GM18858 (cell line): ENCODE results near the gene C6orf163.

Experiments
- ATAC-seq: cut with Tn5 transposase; IDR thresholded peaks from one replicate; pipeline ENCODE4 v1.9.1; 2021; ENCODE audit not compliant: unreplicated experiment

C6orf163 gene

DNA sequence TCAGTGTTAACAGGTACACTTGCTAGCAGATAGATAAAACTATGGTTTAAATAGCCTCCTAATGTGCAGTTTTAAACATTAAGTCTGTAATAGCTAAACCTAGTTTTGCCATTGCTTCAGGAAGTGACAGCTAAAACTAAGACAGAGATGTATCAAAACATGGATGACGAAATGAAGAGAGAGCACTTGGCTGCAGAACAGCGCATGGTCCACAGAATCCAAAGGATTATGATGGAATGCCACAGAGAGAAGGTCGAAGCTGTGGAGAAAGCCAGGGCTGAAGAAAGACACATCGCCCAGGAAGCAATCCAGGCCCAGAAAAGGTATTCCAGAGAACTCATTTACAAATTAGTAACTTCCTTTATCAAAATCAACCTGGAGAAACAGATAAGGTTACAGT is 11.6 kb downstream of the C6orf163 start:
- no peak for ATAC-seq

- ATAC-seq, result no peak
These were observed 13.0 kb downstream of the C6orf163 start for GRCh38 chr6:87357479-87358196.

GRCh38 chr6:87364602-87365252 is 20.1 kb downstream of the C6orf163 start:
- ATAC-seq, result no peak

GRCh38 chr6:87366072-87366827 is 21.6 kb downstream of the C6orf163 start:
- no peak for ATAC-seq

DNA sequence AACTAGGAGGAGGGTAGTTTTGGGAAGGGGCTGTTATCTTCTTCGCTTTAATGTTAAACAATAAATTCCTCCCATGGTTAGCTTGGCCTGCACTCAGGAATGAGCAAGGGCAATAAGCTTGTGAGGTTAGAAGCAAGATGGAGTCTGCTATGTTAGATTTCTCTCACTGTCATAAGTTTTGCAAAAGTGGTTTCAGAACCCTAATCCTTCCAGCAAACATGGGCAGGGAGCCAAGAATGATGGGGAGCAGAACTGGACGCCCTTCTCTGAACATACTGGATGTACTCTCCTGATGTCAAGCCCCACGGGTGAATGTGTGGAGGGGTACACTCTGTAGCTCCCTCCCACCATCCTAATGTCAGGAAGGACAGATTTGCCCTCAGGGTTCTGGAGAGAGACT is 22.3 kb downstream of the C6orf163 start:
- no peak for ATAC-seq

DNA sequence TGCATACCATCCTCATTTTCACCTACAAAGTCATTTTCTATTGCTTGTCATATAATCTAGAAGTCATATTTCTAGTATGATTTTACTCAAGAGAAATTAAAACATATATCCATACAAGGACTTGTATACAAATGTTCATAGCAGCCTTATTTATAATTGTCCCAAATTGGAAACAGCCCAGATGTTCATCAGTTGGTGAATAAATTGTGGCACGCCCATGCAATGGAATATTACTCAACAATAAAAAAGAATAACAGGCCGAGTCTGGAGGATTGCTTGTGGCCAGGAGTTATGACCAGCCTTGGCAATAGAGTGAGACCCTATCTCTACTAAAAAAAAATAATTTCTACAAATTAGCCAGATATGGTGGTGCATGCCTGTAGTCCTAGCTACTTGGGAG is 28.8 kb downstream of the C6orf163 start:
- ATAC-seq, result no peak

DNA sequence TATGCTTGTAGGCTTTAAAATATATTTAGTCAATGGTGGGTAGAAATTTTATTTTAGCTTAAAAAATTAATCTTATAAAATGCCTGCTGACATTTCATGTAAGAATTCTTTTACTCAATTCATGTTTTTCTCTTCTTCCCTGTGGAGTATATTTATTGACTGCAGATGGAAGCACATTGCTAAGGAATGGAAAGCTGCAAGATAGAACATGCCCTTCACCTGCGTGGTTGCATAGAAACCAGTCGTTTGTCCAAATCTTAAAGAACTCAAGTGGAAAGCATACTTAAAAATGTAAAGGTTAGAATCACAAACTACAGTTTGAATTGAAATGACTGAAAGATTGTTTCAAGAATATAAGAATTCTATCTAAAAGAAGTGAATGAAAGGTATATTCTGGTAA is 30.7 kb downstream of the C6orf163 start:
- no peak for ATAC-seq

GRCh38 chr6:87376643-87377042 is 32.0 kb downstream of the C6orf163 start:
- ATAC-seq, result no peak

DNA sequence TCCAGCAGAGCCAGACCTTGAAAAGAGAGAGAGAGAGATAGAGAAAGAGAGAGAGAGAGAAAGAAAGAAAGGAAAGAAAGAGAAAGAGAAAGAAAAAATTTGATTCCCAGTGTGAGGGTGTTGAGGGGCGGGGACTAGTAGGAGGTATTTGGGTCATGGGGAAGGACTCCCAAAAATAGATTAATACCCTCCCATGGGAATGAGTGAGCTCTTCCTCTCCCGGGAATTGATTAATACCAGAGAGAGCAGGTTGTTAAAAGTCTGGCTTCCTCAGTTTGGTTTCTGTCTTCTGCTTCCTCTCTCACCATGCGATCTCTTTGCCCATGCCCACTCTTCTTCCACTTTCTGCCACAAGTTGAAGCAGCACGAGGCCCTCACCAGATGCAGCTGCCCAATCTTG is 34.3 kb downstream of the C6orf163 start:
- ATAC-seq, result peak; percentile 47

GRCh38 chr6:87382861-87383260 is 38.2 kb downstream of the C6orf163 start:
- ATAC-seq, result no peak

DNA sequence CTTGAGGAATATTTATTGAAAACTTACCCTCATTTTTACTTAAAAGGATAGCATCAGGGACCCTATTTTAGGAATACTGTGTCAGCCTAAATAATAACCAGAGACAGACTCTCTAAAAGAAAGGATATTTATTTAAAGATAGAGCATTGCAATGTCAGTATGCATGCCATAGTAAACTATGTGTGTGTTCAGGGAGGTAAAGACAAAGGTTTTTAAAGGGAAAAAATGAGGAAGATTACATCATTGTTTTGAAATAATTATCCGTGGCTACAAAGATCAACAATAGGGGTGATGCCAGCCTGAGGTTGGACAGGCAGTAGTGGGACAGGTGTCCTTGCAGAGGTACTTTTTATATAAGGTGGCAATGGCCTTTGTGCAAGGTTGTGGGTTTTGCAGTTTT is 39.4 kb downstream of the C6orf163 start:
- no peak for ATAC-seq

GRCh38 chr6:87384449-87384848 is 39.8 kb downstream of the C6orf163 start:
- no peak for ATAC-seq

DNA sequence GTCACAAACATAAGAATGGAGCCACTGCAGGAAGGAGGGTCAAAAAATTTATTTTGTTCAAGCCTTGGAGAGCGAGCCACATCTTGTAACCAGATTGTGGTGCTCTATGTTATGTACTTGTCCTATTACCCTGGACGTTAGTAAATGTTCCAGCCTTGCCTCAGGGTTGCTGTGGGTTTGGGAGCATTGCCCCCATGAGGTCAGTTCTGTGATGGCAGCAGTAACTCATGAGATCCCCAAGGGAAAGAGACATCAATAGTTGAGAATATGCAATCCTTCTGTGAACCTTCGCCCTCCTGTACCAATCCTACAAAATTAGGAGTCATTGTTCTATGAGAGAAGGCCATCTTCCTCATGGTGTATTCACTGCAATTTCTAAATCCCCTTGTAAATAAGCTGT is 46.7 kb downstream of the C6orf163 start:
- no peak for ATAC-seq

GRCh38 chr6:87393026-87393622 is 48.5 kb downstream of the C6orf163 start:
- peak; percentile 60 for ATAC-seq

DNA sequence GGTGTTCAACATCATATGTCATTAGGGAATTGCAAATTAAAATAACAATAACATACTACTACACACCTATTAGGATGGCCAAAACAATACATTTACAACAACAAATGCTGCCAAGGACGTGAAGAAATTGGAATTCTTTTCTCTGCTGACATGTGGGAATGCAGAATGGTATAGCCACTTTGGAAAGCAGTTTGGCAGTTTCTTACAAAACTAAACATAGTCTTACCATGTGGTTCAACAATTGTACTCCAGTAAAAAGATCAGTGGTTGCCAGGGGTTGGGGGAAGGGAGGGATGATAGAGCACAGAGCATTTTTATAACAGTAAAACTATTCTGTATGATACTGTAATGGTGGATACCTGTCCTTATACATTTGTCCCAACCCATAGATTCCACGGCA is 50.8 kb downstream of the C6orf163 start:
- no peak for ATAC-seq

GRCh38 chr6:87396595-87397392 is 52.2 kb downstream of the C6orf163 start:
- peak; percentile 84 for ATAC-seq

GRCh38 chr6:87397656-87398055 is 53.0 kb downstream of the C6orf163 start:
- no peak for ATAC-seq

DNA sequence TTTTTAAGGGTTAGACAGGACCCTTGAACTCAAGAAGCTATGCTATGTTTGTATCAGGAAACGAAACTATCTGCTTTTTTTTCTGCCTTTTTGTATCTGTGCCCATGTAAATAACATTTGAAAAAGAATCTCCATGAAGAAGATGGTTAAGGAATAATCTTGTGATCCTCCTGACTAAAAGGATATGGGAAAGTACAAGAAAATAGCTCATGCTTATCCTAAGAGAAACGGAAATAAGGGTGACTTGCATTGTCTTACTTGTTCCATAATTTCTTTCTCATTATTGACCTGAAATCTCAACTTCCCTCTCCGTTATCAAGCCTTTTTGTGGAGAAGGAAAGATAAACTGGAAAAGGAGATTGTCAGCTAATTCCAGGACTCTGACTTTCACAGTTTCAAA is 57.2 kb downstream of the C6orf163 start:
- ATAC-seq, result no peak

DNA sequence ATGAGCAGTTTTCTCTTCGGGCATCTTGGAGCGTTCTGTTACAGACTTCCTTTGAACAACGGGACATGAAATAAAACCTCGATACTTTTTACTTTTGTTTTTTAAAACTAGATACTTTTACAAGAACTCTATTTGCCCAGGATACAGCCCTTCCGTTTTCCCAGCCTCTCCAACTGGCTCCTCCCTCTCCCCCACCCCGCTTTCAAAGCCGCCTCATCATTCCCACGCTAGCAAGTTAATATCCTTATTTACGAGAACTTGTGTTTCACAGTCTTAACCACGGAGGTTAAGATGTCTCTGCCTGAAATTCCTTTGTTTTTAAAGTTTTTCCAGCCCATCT is 62.9 kb downstream of the C6orf163 start:
- peak; percentile 10 for ATAC-seq

GRCh38 chr6:87407901-87408720 is 63.5 kb downstream of the C6orf163 start, which contains the start of gene CFAP206:
Gene CFAP206, plus strand, starts transcription at chr6:87407972. Its CDS starts 1,868 bp downstream, at chr6:87409840.
- ATAC-seq, result peak; percentile 76
